NCI-H1105 treated with DMSO at 0.1 percent for 48 hours (cell line): ENCODE data around the gene ARHGAP15.

Experiments used
- DNase-seq: peaks from one replicate; lab custom pipeline; 2025; lab: John Stamatoyannopoulos, UW

ARHGAP15 gene

DNA sequence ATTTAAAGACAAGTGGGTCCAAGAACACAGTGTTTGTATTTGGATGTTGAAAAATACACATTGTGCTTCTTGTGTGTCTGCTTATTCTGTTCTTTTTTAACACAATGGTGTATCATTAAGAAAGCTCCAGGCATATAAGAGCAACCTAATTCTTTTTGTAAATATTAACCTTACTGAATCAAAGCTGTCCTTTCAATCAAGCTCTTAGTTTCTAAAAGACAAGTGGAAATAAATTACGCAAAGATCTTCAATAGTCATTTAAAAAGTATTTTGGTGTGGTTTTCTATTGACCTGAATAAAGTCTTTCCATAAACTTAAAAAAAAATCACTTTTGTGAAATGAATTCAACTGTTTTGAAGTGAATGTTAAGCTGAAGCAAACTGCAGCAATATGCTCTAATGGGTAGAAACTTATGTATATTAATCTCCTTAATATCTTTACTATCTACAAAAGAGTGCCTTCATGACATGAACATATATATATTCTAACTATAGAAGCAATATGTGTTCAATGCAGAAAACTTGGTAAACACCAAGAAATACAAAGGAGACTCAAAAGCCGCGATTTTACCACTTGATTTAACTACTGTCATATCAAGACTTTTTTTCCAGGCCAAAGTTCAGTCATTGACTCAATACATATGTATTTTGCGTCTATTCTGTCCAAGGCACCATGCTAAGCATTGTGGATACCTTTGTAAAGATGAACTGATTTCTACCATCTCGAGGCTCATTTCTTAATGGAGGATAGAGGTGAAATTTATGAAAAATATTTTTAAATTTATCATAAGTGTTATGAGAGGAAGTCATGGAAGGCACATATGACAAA is 97.7 kb downstream of the ARHGAP15 start:
- DNase-seq: no peak

DNA sequence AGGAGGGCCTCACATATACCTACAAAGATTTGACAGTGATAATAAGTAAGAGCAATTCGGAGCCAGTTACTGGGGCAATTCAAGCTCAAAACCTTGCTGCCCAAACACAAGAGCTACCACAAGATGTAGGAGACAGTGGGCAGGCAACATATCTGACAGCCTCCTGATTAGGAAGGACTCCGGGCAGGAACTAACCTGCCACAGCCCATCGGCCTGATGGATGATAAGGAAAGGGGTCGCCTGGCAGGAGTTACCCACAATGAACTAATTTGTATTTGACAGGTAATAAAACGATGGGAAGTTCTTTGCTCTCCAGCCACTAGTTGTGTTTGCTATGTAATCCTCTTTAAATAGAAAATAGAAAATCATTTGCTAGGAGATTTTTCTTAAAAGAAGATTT is 100.2 kb downstream of the ARHGAP15 start:
- DNase-seq: no peak

DNA sequence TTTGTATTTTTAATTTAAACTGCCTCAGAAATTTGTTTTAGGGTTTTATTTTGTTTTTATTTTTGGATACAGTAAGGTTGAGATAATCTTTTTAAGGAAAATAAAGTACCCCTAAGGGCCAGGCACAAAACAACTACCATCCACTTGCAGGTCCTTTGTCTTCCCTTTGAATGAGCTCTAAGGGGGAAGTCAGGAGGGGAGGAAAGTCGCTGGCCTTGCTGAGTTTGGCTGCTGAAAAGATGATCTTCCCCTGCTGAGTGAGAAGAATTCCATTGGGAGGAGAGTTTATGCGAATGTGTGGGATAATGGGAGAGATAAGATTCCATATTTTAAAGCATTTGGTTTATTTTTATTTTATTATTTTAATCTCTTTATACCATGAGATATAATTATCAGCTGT is 100.7 kb downstream of the ARHGAP15 start:
- DNase-seq: no peak

DNA sequence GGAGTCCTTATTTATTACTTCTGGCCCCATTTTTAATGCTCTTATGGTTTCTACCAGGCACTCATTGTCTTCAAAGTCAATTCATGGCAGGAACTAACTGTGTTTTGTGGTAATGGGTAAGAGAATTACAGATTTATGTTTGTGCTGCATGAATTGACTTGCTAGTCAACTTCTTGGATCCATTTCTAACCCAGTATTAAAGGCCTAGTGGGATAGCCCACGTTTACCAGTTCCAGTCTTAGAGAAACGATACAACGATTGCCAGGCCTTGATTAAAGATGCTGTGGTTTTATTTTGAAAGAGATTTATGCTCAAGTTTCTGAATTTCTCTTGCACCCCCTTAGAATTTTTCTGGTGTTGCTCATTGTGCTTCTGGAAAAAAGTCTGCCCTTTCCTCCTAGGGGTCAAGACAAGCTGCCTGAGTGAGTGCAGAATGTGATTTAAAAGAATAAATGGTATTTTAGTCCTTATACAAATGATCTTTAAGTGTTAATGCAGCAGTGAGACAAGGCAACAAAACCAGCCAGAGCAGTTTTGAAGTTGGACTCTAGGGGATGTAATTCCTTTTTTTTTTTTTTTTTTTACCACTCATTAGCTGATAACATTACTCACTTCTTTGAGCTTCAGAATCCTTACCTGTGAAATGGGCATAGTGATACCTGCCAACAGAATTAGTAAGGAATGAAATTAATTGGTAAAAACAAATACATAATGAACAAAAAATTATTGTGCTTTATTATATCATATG is 101.5 kb downstream of the ARHGAP15 start:
- no peak for DNase-seq

DNA sequence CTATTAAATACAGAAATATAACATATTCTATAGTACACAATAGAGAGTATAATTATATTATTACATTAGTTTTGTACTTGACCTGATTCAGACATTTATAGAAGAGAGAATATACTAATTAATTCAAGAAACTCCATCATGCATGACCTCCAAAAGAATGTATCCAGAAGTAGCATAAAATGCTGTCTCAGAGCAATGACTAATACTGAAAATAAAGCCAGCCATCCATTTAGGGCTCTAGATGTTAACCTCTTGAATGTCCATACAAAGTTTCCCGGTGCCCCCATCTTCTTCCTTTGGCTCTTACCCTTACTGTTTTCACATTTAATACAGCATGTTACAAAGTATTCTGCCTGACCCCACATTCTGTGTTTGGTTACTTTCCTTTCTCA is 102.0 kb downstream of the ARHGAP15 start:
- DNase-seq: no peak

DNA sequence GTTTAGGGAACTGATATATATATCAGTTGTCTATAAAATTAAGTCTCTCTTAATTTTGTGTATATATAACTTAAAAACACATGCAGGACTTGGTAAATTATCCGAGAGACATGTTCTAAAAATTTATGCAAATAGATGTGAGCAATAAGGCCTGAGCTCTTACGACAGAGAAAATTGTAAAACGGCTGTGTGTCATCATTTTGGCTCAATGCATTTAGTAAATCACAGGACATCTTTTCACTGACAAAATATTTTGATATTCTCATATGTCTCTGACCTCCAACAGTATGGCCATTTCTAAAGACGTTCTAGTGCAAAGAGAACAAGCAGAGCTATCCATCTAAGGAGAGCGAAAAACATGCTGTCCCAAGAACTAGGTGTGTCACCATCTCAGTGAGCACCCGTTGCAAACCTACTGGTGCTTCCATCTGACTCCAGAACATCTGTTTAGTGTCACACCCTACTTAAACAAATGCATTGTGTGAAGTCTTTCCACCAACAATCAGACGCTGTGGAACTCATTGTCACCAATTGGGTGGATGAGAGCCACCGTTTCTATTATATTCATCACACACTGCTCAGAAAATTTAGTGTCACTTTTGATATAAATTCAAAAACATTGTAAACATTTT is 108.0 kb downstream of the ARHGAP15 start:
- DNase-seq: no peak

DNA sequence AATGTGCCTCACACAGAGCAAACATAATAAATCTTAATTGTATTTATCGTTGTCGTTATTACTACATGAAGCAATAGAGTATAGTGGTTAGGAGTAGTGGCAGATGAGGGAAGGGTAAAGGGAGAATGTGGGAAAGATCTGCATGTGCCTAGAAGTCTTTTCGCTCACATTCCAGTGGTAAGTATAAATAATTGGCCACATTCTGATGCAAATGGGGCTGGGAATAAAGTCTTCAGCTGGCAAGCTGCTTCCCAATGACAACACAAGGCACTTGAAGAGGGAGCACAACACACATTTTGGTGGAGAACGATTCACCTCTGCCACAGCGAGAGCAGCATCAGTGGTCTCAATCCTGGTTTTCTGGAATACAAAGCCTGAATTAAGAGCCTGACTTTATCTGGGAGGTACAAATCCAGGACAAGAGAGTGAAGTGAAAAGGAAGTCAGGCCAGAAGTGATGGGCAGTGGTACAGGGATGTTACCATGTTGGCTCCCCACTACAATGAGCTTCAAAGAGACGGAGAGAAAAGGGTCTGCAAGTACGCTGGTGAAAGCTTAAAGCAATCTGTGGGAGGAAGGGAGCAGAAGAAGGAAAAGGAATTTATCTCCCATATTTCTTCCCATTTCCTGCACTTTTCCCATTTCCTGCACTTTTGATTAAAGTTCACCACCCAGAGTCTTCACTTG is 112.3 kb downstream of the ARHGAP15 start:
- DNase-seq: no peak

DNA sequence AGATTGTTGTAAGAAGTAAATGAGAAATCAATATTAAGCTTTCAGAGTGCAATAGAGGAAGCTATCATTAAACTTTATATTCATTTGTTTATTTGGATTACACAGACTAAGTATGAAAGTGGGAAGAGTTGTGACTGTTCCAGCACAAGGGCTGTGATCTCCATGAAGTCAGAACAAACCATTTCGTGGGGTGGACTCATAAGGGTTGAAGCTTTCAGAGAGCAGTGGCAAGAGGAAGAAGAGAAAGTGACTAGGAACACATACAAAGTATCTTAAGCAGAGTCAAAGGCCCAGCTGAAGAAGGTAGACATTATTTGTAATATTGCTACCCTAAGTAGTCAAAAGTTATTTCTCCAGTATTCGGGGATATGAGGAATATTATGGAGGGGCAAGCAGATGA is 117.0 kb downstream of the ARHGAP15 start:
- DNase-seq: no peak

DNA sequence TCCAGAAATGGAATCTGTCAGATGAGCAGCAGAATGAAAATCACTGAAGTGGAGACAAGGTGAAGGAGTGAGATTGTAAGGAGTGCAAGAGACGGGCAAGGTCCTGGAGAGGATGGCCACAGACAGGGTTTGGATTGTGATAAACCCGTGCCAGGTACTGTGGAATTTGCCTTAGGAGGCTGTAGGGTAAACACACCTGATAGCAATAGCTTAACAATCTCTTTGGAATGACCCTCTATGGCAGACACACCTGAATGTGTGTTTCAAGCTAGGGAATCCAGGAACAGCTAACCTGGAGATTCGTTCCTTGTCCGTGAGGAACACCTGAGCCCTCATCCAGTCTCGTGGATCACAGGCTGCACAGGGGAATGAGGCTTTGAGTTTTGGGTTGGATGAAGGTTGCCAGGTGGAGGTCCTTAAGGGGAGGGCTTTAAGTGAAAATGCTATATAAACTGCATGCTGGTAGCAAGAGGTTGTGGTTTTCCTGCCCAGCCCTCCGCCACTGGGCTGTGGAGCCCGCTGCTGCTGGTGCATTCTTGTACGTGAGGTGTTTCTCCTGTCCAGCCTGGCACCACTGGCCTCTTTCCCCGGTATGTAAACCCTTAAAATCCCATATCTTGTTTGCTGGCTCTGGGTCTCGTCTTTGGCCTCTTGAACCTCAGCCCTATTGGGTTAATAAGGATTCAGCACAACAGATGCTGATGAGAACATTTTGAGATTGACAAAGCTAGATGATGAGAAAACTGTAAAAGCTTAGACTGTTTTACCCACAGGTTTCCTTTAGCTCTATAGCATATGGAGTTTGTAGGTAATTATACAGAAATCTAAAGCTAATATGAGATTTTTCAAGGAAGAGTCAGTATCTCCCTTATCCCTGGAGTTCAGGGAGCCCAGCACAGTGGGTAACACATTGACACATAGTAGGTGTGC is 117.9 kb downstream of the ARHGAP15 start:
- no peak for DNase-seq

DNA sequence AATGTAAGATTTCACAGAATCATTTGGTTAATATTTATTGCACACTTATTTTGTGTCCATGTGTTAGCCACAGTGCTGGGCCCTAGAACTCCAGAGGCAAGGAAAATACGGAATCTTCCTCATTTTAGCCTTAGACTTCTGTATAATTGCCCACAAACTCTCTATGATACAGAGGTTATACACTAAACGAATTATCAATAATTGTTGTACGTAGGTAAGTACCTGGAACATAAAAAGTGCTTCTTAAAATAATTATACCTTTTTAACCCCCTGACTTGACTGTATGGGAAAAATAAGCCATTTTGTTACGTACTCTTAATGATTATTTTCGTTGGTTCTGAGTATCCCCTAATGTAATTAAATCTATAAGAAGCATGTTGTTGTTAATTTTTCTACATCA is 119.4 kb downstream of the ARHGAP15 start:
- no peak for DNase-seq

DNA sequence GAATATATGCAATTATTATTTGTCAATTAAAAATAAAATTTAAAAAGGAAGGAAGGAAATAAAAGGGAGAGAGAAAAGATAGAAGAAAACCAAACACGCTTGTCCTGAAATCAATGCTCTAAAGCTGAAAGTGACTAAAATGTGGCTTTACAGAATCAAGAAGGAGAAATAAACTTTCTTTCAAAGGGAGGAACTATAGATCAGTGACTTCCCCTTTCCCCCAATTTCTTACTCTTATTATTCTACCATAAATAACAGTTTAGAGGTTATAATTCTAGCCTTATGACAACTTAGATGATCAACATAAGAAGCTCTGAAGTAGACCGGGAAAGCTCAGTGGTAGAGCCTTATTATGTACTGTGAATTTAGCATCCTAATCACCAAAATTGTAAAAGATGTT is 122.5 kb downstream of the ARHGAP15 start:
- no peak for DNase-seq

DNA sequence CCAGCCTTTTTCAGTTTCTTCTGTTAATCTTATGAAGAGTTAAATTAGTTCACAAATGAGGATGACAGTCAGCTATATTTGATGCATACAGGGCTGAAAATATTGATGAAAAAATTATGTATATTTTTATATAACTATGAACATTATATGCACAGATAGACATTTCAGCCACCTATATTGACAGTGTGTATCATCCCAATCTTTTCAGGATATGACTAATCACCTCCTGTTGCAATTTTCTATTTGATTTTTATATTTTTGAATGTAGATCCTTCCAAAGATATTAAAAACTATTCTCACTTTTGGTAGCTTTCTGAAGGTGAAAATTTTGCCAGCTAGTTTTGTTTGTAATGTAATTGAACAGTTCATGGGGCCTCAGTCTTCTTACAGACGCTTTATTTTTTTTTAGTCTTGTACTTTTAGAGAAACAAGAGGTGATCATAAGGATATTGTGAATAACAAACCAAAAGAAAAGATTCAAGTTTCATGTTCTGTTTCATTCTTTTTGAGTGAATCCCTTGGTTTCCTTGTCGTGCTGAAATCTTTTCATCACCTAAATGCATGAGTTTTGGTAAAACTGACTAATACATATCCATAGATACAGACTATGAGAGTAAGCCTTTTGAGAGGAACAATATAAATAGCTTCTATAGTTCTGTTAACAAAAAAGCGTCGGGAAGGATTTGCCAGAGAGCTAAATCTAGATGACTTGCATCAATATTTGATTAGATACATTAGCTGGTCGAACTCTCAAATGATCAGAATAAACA is 123.1 kb downstream of the ARHGAP15 start:
- DNase-seq: no peak

DNA sequence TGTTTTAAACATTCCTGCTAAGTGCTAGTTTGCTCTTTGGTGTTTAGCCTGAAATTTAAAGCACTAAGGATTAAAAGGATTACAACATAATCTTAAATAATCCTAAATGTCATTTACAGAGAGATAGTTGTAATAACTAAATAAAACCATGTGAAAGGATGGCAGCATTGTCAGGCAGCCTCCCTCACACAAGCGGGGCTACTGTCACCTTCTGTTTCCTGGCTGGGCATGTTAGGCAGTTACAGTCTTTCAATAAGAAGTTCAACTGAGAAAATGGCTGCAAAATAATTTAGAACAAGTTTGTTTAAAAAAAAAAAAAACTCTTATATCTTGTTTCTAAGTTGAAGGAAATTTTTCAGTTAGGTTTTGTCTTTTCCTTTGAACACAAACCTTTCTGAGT is 124.9 kb downstream of the ARHGAP15 start:
- DNase-seq: no peak

DNA sequence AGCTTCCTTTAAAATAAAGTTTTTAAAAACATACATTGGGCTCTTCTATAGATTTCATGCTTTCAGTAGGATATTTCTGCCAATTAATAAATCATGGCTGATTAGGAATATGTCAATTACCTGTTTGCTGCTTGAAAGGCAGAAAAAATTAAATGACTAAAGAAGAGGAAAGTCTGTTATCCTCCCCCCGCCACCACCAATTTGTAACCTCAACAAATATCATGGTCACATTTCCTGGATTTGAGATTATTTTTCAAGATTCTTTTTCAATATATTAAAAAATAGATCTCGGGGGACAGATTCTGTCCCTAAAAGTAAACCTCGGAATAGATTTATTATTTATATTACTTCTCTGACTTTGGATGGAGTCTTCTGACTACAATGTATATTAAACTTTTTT is 125.9 kb downstream of the ARHGAP15 start:
- no peak for DNase-seq

DNA sequence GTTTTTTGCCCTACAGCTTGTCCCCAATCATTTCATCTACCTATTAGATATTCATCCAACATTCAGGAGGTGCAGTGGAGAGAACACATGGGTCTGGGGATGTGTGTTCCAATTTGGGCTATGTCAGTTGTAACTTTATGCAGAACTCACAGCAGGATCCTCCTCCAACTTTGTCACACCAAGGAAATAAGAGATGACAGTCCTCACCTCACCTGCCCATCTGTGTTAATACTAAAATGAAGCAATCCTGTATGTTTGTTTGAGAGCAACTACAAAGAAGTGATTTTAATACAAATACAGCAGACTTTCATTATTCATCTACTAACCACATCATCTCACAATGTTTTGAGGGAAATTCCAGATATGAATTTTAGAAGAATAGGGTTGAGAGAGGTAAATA is 126.7 kb downstream of the ARHGAP15 start:
- DNase-seq: no peak

DNA sequence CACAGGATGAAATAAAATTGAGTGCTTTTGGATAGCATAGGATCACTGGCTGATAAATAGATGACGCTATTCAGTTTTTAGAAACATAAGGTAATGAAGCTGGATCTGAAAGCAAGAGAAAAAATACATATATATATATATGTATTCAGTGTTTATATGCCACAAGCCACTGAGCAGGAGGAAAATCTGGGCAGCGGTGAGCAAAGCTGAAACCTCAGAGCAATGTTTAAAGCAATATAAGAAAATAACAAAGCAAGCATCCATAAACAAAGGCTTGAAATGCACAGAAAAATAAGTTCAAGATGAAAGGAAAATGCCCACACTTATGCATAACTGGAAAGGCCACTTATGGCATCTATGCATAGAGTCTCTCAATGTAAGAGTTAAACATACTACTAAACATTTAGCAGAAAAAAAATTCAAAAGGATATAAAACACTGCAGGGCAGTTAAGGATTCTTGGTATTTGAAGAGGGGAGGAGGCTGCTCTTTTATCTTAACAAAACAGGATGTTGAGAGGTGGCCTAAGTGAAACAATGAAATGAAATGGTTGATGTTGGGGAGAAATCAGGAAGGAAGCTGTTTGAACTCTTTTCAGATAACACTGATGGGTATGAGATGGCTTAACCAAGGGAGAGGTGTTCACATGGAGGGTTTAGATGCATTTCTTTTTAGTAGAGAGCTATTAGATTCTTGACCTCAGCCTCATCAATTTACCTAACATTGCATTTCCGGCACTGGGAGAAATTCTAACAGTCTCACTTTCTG is 129.1 kb downstream of the ARHGAP15 start:
- no peak for DNase-seq

DNA sequence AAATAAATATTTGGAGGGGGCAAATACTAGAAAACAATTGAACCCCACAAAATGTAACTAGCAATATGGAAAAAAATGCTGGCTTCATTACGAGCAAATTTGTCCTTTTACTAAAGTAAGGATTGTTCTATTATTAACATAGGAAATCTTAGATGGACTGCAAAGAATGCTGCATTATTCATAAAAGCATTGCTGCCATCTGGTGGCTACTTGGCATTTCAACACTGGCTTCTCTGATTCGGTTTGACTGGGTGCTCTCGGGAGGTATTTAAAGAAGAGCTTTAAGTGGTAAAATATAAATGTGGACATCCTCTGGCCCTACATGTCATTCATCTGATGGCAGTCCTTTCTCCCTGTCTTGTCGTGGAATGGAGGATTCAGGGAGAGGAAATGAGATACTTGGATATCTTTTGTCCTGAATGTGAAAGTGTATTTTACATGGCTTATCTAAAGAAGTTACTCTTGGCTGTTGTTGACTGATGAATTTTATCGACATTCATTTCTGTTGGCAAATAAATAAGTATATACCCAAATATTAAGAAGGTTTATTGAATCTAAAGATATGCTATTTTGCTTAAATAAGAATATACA is 130.2 kb downstream of the ARHGAP15 start:
- DNase-seq: peak; percentile 73

DNA sequence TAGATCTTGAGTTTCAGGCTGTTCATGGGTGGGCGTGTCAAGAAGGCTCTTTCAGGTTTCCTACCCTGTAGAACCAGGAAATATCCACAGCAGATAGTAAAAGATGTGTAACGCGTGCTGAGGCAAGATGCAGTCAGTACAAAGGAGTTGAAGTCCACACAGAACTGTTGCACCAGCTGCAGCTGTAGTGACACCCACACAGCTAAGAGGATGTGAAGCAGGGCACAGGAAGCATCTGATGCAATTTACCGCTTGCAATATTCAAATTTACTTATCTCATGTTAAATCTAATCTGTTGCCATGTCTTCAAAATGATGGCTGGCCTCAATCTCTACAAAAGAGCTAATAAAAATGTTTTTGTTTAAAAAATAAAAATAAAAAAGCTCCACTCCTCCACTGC is 132.8 kb downstream of the ARHGAP15 start:
- no peak for DNase-seq

DNA sequence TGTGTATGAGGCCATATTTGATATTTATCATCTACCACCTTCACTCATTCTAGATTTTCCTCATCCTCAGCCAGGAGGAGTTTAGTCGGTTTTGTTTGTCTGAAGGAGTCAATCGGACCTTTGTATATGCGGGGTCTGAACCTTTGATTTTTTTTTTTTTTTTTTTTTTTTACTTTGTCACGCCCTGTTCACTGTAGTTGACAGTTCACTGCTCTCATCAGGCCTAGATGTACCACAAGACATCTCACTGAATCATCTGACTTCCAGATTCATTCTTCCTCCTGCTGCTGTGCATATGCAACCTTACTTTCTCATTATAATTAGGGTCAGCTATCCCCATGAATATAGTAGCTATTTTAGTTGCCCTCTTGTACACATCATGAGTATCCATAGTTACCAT is 133.2 kb downstream of the ARHGAP15 start:
- DNase-seq: no peak
